HEK293 (cell line): ENCODE results near the gene EIF5A.

ENCODE experiments used
- CTCF ChIA-PET: fragments of 350-600 bp; formaldehyde crosslinking; extraction: SDS; loops from one replicate; lab custom pipeline; 2021; ENCODE audit warnings: antibody characterized with exemption; lab: Yijun Ruan, JAX
- POLR2A ChIA-PET: fragments of 300-600 bp; formaldehyde crosslinking; extraction: SDS; loops from one replicate; lab custom pipeline; 2020; ENCODE audit warnings: antibody characterized with exemption, inconsistent platforms; lab: Yijun Ruan, JAX
- H3K27ac ChIP-seq: fragments of 200-500 bp; sonication (Bioruptor generic); 2 replicates; pipeline ENCODE4 v1.5.1; 2014; ENCODE audit warnings: low read depth, low read length, control low read depth, inconsistent platforms; ENCODE audit errors: extremely low read depth
- H3K36me3 ChIP-seq, 2 experiments: fragments of 200-500 bp in 1 of 2; sonication (Bioruptor generic) in 1 of 2; 1 replicate in 1 of 2; 2 replicates in 1 of 2; pipeline ENCODE4 v1.5.1; 2014 to 2017; ENCODE audit warnings: inconsistent platforms in 2 of 2, low read length in 2 of 2; ENCODE audit not compliant: control insufficient read depth in 2 of 2, insufficient read depth in 1 of 2
- H3K4me1 ChIP-seq: fragments of 200-500 bp; sonication (Bioruptor generic); 2 replicates; pipeline ENCODE4 v1.5.1; 2014; ENCODE audit warnings: mild to moderate bottlenecking, low read length, inconsistent platforms; ENCODE audit not compliant: control insufficient read depth, insufficient read depth
- H3K4me3 ChIP-seq: 2 replicates; pipeline ENCODE4 v1.5.1; 2011; ENCODE audit warnings: low read depth, mild to moderate bottlenecking, control low read depth, low read length, moderate library complexity
- H3K9me3 ChIP-seq: fragments of 200-500 bp; sonication (Bioruptor generic); 2 replicates; pipeline ENCODE4 v1.5.1; 2014; ENCODE audit warnings: low read depth, low read length, inconsistent platforms; ENCODE audit not compliant: control insufficient read depth, insufficient read depth
- BCL11B ChIP-seq: fragments of 450-650 bp; formaldehyde crosslinking; IDR thresholded peaks from 2 replicates; pipeline ENCODE4 v1.5.1; 2016; ENCODE audit warnings: low read depth, missing biosample characterization, missing genetic modification characterization
- GFI1B ChIP-seq: fragments of 450-650 bp; formaldehyde crosslinking; IDR thresholded peaks from 2 replicates; pipeline ENCODE4 v1.5.1; 2016; ENCODE audit warnings: missing biosample characterization, missing genetic modification characterization
- KLF1 ChIP-seq: fragments of 450-650 bp; formaldehyde crosslinking; IDR thresholded peaks from 2 replicates; pipeline ENCODE4 v1.5.1; 2016; ENCODE audit warnings: missing biosample characterization, missing genetic modification characterization
- KLF7 ChIP-seq: fragments of 450-650 bp; formaldehyde crosslinking; IDR thresholded peaks from 2 replicates; pipeline ENCODE4 v1.5.1; 2016; ENCODE audit warnings: missing biosample characterization, missing genetic modification characterization, borderline replicate concordance
- PRDM1 ChIP-seq: fragments of 450-650 bp; formaldehyde crosslinking; IDR thresholded peaks from 2 replicates; pipeline ENCODE4; 2016; ENCODE audit warnings: missing biosample characterization, missing genetic modification characterization
- RBAK ChIP-seq: fragments of 450-650 bp; formaldehyde crosslinking; IDR thresholded peaks from 2 replicates; pipeline ENCODE4 v1.5.1; 2016; ENCODE audit warnings: missing biosample characterization, missing genetic modification characterization
- ZBTB17 ChIP-seq: fragments of 450-650 bp; formaldehyde crosslinking; IDR thresholded peaks from 2 replicates; pipeline ENCODE4 v1.5.1; 2016; ENCODE audit warnings: missing biosample characterization, missing genetic modification characterization
- ZBTB6 ChIP-seq: fragments of 450-650 bp; formaldehyde crosslinking; IDR thresholded peaks from 2 replicates; pipeline ENCODE4 v1.5.1; 2017; ENCODE audit warnings: missing biosample characterization, missing genetic modification characterization
- ZIC2 ChIP-seq: fragments of 450-650 bp; formaldehyde crosslinking; IDR thresholded peaks from 2 replicates; pipeline ENCODE4 v1.5.1; 2016; ENCODE audit warnings: missing biosample characterization, missing genetic modification characterization
- ZNF138 ChIP-seq: fragments of 450-650 bp; formaldehyde crosslinking; IDR thresholded peaks from 2 replicates; pipeline ENCODE4 v1.5.1; 2016; ENCODE audit warnings: missing biosample characterization, missing genetic modification characterization, borderline replicate concordance
- ZNF175 ChIP-seq: fragments of 450-650 bp; formaldehyde crosslinking; IDR thresholded peaks from 2 replicates; pipeline ENCODE4 v1.5.1; 2016; ENCODE audit warnings: missing biosample characterization, missing genetic modification characterization
- ZNF266 ChIP-seq: fragments of 450-650 bp; formaldehyde crosslinking; IDR thresholded peaks from 2 replicates; pipeline ENCODE4 v1.5.1; 2016; ENCODE audit warnings: missing biosample characterization, missing genetic modification characterization, low read depth
- ZNF335 ChIP-seq: fragments of 450-650 bp; formaldehyde crosslinking; conservative IDR thresholded peaks from 2 replicates; pipeline ENCODE4 v1.5.1; 2016; ENCODE audit warnings: missing biosample characterization, missing genetic modification characterization
- ZNF548 ChIP-seq: fragments of 450-650 bp; formaldehyde crosslinking; IDR thresholded peaks from 2 replicates; pipeline ENCODE4 v1.5.1; 2016; ENCODE audit warnings: missing biosample characterization, missing genetic modification characterization
- ZNF561 ChIP-seq: fragments of 450-650 bp; IDR thresholded peaks from 2 replicates; pipeline ENCODE4 v1.5.1; 2018; ENCODE audit warnings: missing biosample characterization, missing genetic modification characterization, borderline replicate concordance
- ZNF624 ChIP-seq: fragments of 450-650 bp; formaldehyde crosslinking; IDR thresholded peaks from 2 replicates; pipeline ENCODE4 v1.5.1; 2017; ENCODE audit warnings: missing biosample characterization, missing genetic modification characterization
- ZNF626 ChIP-seq: fragments of 450-650 bp; sonication (Bioruptor Pico); formaldehyde crosslinking; IDR thresholded peaks from 2 replicates; pipeline ENCODE4 v1.5.1; 2018; ENCODE audit warnings: missing biosample characterization, missing genetic modification characterization, inconsistent platforms
- ZNF830 ChIP-seq: fragments of 450-650 bp; IDR thresholded peaks from 2 replicates; pipeline ENCODE4 v1.5.0; 2018; ENCODE audit warnings: missing biosample characterization, missing genetic modification characterization, low read depth, mild to moderate bottlenecking, moderate library complexity
- ZSCAN30 ChIP-seq: fragments of 450-650 bp; IDR thresholded peaks from 2 replicates; pipeline ENCODE4 v1.5.1; 2018; ENCODE audit warnings: missing biosample characterization, mild to moderate bottlenecking, missing genetic modification characterization, moderate library complexity
- ZSCAN4 ChIP-seq: fragments of 450-650 bp; formaldehyde crosslinking; IDR thresholded peaks from 2 replicates; pipeline ENCODE4 v1.5.1; 2017; ENCODE audit warnings: missing biosample characterization, missing genetic modification characterization
- TF ChIP-seq, protein P1 (sequence below): fragments of 450-650 bp; formaldehyde crosslinking; IDR thresholded peaks from 2 replicates; pipeline ENCODE4 v1.5.1; 2016; ENCODE audit warnings: missing biosample characterization, missing genetic modification characterization

The EIF5A gene

DNA sequence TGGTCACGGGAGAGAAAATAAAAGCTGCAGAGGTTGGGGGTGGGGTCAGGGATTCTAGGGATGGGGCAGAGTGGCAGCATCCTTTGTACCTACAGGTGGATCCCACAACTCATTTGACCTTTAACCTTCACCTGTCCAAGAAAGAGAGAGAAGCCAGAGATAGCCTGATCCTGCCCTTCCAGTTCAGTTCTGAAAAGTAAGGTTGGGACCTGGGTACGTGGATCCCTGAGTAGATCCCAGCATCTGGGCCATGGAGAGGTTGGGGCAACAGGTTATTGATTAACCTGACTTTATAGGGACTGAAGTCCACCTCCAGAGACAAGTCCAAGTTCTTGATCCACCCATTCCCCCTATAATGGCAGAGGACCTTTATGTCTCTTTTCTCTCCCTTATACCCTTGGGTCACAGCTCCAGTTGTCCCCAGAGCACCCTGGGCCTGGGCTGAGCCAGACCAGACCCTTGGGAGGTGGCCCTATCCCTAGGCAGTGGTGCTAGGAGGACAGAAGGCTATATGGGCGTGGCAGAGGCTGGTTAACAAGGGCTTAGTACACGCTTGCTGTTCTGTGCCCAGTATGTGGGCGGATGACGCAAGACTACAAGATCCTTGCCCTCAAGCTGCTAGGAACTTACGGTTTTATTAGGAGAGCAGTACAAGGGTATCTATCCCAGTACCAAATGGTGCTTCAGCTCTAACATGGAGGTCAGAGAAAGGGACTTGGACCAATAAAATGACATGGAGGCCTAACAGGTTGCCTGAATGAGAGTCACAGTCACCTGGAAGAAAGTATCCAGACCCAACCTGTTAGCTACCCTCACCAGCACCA, 48.5 kb upstream of the EIF5A start (continued):
- TF ChIP-seq RBAK (tag by site-specific recombination) = no peak
- TF ChIP-seq KLF7 = peak; percentile 81
- peak; percentile 68 for TF ChIP-seq ZBTB6 (tag by site-specific recombination)
- 0 out of 2 replicates have a peak, but pooled peaks have one; percentile 27 for TF ChIP-seq PRDM1 (tag by site-specific recombination)
- TF ChIP-seq ZSCAN30 (tag by site-specific recombination) = no peak
- TF ChIP-seq ZIC2 = peak; percentile 61
- TF ChIP-seq ZNF548 (tag by site-specific recombination) = no peak
- no peak for TF ChIP-seq ZNF138
- no peak for TF ChIP-seq GFI1B
- TF ChIP-seq BCL11B (tag by site-specific recombination) = no peak
- no peak for TF ChIP-seq ZNF175 (tag by site-specific recombination)
- no peak for TF ChIP-seq ZNF626 (tag by site-specific recombination)
- TF ChIP-seq ZBTB17 (tag by site-specific recombination) = peak; percentile 40; the same call in 1 of the 2 replicates
- no peak for TF ChIP-seq ZNF266
- peak; percentile 64 for TF ChIP-seq KLF1
- TF ChIP-seq ZNF624 (tag by site-specific recombination) = no peak
- TF ChIP-seq, all 188 proteins: peak for 15

GRCh38 chr17:7259555-7259889, 47.9 kb upstream of the EIF5A start:
- Histone ChIP-seq H3K27ac (0 out of 2 replicates have a peak overlapping the region, but pooled peaks have one; percentile 32), H3K4me3 (no peak overlapping the region), H3K4me1 (peaks cover 15% of the 10 kb centered on the region), H3K9me3 (no peaks in the 10 kb centered on the region), H3K36me3 (peaks cover 33 to 60% of the 10 kb centered on the region in 2 experiments)
- CTCF ChIA-PET = interaction anchor here (1.2 to 1.4 kb wide), 2 partner anchors 21 to 36 kb away, joined by 4 read pairs; no protein-coding TSS in a partner anchor
- POLR2A ChIA-PET = interaction anchor here (0.5 to 0.9 kb wide), 4 partner anchors 22 to 296 kb away, joined by 3 to 4 read pairs (median 3); partner anchors contain the start of gene SLC2A4
- TF ChIP-seq ZNF830 (tag by site-specific recombination) (no peak), ZSCAN4 (no peak), ZNF561 (tag by site-specific recombination) (no peak), ZNF335 (0 out of 2 replicates have a peak, but pooled peaks have one; percentile 36)
- TF ChIP-seq, protein P1, sequence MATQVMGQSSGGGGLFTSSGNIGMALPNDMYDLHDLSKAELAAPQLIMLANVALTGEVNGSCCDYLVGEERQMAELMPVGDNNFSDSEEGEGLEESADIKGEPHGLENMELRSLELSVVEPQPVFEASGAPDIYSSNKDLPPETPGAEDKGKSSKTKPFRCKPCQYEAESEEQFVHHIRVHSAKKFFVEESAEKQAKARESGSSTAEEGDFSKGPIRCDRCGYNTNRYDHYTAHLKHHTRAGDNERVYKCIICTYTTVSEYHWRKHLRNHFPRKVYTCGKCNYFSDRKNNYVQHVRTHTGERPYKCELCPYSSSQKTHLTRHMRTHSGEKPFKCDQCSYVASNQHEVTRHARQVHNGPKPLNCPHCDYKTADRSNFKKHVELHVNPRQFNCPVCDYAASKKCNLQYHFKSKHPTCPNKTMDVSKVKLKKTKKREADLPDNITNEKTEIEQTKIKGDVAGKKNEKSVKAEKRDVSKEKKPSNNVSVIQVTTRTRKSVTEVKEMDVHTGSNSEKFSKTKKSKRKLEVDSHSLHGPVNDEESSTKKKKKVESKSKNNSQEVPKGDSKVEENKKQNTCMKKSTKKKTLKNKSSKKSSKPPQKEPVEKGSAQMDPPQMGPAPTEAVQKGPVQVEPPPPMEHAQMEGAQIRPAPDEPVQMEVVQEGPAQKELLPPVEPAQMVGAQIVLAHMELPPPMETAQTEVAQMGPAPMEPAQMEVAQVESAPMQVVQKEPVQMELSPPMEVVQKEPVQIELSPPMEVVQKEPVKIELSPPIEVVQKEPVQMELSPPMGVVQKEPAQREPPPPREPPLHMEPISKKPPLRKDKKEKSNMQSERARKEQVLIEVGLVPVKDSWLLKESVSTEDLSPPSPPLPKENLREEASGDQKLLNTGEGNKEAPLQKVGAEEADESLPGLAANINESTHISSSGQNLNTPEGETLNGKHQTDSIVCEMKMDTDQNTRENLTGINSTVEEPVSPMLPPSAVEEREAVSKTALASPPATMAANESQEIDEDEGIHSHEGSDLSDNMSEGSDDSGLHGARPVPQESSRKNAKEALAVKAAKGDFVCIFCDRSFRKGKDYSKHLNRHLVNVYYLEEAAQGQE (tag by site-specific recombination) = no peak
